ENCODE data around the gene LRRC63.
"Not testable (repeated sequence)": the region's sequence is repeated elsewhere in the genome, so short reads cannot be mapped to it uniquely, and the experiment has no call there.

Gene LRRC63

DNA sequence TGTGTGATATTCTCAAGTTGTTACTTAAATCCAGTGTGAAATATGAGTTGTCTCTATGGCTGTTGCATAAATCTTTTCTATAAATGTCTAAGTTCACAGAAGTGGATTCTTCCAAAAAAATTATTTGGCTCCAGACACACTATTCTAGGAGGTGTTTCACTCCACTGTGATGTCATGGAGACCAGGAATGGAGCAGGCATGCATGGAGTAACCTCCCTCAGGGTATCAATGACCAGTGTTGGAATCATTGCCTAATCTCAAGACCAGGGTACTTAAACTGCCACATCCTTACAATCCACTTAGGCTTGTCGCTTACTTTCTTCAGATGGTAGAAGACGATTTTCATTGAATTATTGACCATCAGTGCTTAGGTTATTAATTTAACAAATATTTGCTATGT lies 55.4 kb downstream of the LRRC63 start:
- no peak for DNase-seq

DNA sequence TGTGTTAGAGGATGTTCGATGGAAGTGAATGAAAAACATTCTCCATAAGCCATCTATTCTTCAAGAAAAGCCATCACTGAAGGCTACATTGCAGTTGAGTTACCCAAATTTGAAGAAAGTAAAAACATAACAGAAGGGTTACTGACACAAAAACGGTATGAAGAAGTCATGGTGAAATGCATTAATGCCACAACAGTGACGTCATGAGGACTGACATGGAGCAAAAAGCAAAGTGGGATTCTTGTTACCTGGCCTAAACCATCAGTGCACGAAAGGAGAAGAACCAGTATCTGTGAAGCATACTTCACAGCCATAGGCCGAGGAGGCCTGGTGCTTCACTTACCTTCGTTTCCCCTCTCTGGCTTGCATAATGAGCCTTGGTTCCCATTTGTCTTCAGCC lies 58.7 kb downstream of the LRRC63 start:
- no peak for DNase-seq

DNA sequence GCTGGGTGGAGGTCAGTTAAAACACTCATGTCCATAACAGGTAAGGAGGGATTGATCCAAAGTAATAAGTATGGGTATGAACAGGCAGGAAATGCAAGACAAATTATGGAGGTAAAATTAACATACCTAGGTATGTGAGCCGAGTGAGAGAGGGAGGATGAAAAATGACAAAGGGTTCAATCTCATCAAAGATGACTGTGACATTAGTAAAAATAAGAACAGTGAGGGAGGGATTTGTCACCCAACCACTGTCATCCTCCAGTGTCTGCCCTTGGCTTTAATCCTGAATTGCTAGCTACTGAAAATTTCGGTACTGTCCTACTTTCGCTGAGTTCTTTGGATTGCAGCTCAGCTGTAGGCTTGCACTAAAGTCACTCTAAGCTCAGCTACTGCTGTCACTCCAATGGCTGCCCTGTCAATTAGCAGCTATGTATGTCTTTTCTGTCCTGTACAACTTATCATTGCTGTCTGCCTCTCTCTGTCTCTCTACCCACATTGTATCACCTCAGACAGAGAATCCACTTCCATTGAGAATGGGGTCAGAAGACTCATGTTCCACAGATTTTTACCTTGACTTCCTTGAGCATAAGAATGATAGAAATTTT lies 62.5 kb downstream of the LRRC63 start:
- DNase-seq, result no peak

DNA sequence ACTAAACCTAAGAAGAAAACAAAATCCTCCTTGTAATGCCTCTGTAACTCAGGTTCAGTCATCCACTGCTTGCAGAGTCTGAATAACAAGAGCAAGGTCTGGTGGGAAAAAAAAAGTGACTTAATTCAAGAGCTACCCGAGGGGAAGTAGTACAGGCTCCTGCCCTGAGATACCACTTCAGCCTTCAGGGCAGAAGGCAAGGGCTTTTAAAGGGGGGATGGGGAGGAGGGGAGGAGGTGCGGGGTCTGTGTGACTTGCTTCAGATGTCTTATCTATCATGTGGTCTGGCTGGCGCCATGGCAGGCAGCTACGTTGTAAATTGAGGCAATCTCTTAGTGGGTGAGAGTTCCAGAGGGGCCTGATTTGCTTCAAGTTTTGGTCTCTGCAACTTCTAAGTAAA lies 66.7 kb downstream of the LRRC63 start:
- DNase-seq, result no peak

DNA sequence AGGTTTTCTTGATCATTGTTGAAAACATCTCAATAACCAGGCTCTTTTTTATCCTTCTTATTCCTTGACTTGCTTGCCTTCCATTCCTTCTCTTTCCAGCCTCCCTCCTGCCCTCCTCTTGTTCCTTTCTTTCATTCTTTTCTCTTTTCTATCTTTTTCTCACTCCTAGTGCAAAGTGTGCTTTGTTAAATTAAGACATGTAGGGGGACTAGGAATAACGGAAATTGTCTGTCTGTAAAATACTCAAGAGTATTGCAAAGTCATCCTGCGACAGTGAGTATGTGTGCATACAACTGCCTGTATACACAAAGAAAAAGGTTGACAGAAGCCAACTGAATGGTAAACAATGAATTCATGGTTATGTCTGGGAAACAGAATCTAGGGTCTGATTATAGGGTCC lies 70.1 kb downstream of the LRRC63 start:
- no peak for DNase-seq

DNA sequence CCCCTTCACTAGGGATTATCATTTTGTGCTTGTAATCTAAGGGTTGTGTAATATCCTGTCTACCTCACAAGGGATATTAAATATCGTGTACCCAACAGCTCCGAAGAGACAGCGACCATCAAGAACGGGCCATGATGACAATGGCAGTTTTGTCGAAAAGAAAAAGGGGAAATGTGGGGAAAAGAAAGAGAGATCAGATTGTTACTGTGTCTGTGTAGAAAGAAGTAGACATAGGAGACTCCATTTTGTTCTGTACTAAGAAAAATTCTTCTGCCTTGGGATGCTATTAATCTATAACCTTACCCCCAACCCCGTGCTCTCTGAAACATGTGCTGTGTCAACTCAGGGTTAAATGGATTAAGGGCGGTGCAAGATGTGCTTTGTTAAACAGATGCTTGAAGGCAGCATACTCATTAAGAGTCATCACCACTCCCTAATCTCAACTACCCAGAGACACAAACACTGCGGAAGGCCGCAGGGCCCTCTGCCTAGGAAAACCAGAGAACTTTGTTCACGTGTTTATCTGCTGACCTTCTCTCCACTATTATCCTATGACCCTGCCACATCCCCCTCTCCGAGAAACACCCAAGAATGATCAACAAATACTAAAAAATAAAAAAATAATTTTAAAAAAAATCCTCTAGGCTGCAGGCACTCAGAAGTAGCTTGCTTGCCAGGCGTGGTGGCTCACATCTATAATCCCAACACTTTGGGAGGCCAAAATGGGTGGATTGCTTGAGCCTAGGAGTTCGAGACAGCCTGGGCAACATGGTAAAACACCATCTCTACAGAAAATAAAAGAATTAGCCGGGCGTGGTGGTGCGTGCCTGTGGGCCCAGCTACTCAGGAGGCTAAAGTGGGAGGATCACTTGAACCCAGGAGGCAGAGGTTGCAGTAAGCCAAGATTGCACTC lies 72.4 kb downstream of the LRRC63 start:
- not testable (repeated sequence) for DNase-seq

DNA sequence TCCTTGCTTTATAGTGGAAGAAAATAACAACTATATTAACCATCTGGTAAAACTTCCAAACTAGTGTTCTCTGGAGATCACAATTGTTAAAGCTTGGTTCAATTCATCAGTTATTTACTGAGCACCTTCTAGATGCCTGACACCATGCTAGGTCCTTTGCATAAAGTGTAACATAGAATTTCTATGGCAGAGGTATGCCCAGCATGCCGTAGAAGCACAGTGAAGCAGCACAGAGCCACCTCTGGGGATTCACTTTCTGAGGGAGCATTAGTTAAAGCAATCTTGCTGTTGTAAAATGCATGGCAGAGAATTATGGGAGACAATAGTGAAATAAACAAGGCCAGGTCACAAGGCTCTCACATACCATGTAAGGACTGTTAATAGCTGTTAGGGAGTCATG lies 75.2 kb downstream of the LRRC63 start:
- no peak for DNase-seq

DNA sequence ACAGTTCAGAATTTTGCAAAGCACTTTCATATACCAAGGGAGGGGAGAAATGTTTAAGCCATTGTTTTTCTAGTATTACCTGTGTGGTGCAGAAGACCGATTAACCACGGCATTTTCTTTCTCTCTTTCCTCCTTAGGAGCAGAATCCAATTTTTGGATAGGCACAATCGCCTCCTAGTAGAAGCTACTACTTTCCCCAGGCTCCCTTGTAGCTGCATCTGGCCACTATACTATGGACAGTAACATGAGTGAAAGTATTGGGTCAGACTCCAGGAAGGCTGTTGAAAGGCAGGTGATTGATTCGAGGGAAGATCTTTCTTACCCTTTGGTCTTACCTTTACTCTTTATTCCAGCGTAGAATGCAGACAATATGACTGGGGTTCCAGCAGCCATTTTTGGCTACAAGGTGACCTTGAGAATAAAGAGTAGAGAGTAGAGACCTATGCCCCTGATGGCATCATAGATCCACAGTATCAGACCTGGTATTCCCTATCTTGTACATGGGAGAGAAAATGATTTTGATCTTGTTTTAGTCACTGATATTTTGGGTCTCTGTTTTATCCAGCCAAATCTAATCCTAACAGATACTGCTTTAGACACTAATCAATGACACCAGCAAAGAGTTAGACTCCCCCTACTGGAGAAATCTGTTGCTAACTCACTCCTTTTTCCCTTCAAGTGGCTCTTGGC lies 77.0 kb downstream of the LRRC63 start:
- DNase-seq, result no peak

DNA sequence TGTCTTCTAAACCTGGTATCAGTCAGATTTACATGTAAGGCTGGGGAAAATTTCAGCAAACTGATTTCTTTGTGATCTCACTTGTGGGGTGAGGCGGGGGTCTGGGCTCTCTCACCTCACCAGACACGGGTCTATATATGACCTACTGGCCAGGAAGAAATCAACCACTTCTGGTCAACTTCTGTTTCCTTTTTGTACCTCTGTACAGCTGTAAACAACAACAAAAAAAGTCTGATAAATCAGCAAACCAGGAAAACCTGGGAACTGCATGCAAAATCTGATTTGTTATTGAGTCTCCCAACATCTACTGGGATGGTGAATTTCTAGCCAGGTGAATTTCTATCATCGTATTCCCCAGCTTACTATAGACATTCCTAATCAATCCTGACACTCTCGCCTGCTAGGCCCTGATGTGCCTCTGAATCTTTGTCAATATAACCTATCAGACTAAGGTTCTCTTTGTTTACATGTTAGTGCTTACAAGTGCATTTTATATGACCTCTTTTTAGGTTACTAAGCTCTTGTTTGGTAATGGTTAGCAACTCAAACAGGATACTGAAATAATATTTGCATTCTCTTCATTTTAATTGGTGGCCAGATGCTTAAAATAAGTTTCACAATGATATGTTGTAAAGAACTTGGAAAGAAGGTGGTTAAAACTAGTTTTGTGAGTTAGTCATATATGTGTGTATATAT lies 77.7 kb downstream of the LRRC63 start:
- DNase-seq, result no peak

DNA sequence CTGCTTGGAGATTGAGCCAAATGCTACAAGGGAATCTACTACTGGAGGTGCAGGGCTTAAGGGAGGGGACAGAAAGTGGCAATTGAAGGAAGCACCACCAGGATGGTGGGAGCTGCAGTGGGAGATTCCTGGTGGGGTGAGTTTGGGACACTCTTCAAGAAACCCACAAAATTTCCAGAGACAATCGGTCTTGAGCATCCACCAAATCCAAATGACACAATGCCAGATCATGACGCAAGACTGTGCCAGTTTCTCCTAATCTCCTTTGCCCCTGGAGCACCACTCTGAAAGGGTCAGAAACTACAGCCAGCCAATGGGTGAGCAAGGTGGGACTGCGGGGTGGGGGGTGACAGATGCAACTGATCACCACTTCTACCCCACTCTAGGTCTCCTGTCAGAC lies 78.7 kb downstream of the LRRC63 start:
- no peak for DNase-seq

DNA sequence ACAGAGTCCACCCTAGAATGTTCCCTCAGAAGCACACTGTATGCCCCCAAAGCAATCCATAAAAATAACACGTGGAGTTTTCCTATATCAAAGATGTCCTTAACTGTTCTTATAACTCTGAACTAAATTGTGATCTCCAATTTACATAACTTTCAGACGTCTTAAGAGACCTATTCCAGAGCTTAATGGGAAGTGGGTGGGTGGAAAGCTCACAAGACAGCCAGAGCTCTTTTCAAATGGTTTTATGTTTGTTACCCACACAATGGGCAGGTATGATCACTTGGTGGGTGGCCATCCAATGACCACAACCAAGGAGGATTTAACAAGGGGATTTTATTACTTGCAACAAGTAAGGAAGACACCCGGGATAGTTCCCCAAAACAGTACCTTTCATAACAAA lies 81.7 kb downstream of the LRRC63 start:
- no peak for DNase-seq

DNA sequence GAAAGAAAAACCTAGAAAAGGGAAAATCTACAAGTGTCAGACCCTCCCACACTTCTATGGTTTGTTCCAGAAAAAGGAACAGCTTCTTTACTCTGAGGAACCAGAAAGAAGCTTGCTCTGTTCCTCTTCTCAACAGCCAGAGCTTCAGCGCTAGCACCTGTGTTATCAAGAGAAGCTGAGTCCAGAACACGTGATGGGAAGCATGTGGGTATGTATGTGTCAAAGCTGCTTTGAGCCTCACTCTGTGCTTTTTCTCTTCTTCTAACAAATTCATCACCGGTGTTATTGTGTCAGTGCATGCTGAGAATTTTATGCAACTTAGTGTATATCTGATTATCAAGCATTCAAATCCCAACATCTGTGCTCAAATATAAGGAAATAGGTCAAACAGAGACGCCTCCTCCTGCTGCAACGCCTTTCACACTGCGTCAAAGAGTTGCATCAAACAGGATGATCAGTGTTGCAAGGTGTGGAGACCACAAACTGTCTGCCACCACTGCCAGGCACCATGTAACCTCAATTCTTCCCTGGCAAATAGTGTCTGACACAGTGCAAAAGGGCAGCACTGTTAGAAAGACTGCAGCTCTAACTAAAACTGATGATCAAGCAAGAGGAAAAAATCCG lies 83.9 kb downstream of the LRRC63 start:
- DNase-seq, result no peak

DNA sequence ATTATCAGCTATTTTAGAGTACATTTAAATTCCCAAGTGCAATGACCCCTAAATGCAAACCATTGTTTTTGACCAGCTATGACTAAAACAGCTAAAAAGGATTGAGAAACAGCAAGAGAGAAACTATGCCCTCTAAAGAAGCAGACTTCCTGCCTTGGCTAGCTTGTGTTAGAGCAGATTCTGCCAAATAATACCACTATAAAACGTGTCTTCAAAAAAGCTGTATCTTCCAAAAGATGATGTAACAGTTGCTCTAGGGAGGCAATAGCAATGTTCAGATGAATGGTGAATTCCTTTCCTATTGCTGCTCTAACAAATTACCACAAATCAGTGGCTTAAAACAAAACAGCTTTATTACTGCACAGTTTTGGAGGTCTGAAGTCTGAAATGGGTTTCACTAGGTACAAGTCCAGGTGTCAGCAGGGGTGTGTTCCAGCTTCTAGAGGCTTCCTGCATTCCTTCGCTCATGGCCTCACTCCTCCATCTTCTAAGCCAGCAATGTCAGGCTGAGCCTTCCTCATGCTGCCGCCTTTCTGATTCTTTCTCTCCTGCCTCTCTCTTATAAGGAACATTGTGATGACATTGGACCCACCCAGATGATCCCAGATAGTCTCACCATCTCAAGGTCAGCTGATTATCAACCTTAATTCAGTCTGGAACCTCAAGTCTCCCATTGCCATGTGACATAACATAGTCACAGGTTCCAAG lies 84.5 kb downstream of the LRRC63 start:
- DNase-seq, result no peak

DNA sequence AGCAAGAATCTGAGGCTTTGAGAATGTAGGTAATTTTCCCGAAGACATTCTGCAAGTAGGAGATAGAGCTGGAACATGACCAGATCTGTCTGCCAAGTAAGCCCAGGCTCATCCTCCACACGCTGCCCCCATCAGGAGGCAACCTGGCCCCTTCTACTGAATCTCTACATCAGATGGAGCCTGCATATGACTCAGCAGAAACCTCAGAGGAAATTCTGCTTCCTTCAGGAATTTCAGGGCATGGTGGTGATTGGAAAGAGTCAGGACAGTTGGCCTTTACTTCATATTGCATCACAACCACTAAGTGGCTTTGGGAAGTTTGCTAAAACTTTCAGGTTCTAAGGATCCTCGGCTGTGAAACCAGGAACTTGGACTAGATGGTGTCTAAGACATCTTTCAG lies 85.2 kb downstream of the LRRC63 start:
- no peak for DNase-seq

DNA sequence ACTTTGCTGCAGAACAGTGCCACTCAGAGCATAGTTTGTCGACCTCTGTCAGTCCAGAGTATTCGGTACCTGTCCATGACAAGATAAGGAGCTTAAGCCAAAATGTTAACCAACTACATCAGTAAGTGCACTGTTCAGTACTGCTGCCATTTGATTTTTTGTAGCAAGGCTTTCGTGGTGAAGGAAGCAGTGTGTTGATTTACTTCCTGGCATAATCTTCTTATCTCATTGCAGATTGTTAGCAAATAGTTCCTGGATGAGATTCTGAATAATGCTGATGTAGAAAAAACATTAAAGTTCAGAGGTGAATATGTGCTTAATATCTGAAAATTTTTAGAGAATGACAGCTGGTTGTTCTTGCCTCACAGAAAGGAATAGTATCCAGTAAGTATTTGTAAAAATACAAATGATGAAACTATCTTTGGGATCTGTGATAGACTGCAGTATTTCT lies 85.7 kb downstream of the LRRC63 start:
- DNase-seq, result no peak

DNA sequence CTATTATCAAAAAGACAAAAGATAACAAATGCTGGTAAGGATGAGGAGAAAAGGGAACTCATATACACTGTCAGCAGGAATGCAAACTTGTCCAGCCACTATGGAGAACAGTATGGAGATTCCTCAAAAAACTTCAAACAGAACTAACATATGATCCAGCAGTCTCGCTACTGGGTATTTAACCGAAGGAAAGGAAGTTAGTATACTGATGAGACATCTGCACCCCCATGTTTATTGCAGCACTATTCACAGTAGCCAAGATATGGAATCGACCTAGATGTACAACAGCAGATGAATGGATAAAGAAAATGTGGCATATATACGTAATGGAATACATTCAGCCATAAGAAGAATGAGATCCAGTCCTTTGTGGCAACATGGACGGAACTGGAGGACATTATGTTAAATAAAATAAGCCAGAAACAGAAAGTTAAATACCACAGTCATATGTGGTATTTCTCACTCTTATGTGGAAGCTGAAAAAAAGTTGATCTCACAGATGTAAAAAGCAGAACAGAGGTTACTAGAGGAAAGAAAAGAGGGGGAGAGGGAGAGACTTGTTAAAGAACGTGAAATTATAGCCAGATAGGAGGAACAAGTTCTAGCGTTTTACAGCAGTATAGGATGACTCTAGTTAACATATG lies 92.1 kb downstream of the LRRC63 start:
- no peak for DNase-seq

DNA sequence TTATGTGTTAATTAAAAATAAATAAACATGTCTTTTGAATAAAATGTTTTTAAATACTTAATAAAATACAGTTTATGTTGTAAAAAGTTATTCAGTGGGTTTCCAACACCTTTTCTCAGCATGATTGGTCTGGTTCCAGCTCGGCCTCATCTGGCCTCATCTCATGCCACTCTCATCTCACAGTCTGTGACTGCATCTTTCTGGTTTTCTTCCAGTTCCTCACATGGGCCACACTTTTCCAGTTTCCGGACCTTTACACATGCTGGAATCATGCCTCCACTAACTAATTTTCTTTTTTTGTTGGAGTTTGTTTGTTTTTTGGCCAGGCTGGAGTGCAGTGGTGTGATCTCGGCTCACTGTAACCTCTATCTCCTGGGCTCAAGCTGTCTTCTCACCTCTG lies 92.8 kb downstream of the LRRC63 start:
- no peak for DNase-seq

DNA sequence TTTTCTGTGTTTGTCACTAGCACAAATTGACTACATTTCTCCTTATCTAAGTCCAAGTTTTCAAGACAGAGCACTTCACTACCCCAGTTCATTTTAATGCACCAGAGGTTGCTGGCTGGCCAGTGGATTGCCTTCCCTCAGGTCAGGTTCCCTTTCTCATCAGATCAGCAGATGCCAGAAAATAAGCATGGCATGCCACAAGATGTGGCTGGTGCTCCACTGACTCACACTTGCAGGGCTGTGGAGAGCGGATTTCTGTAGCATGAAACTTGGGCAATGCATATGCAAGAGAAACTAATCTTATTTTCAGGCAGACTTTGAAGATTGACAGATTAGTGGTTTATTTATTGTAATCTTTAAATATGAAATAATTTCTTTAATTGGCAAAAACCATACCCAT lies 95.8 kb downstream of the LRRC63 start:
- no peak for DNase-seq

DNA sequence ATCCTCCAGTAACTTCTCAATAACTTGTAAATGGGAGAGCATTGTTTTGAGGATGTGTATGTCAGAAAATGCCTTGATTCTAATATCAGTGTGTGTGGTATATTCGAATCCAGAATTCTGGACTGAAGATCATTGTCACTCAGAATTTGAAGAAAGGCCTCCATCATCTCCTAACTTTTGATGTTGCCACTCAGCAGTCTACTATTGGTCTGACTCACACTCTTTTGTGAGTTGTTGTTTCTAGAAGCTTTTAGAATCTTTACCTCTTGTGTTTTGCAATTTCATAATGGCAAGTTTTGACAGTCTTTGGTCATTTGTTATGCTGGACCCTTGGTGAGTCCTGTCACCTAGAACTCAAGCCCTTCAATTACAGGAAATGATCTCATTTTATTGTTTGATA lies 98.3 kb downstream of the LRRC63 start:
- no peak for DNase-seq

DNA sequence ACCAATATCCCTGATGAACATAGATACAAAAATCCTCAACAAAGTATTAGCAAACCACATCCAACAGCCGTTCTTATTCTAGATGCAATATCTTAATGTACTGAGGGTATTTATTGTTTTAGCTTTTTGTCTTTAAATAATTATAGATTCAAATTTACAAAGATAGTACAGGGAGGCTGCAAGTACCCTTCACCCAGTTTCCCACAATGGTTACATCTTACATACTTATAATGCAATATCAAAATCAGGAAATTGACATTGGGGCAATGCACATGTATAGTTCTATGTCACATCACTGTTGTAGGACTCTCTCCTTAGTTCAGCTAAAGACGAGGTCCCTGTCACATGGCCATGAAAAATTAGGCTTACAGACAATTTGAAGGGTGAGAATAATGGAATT lies 99.5 kb downstream of the LRRC63 start:
- no peak for DNase-seq

DNA sequence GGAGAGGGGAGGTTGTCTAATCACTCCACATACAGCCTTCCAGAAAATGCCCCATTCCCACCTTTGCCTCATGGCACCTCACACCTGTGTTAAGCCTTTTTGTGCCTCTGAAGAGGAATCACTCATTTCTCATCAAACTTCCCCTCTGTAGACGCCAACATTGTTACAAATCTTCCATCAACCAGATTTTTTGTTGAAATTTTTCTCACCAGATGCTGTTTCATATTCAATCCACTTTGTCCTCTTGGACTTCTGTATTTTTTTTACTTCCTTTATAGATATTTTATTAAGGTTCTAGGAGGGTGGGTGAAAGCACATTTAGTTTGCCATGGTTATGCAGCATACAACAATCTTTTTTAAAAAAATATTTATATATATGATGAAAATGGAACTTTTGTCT lies 101.3 kb downstream of the LRRC63 start:
- DNase-seq, result no peak
